Endothelial cell of umbilical vein (primary cell): ENCODE measurements around the gene B4GALNT1.

Experiments used
- CTCF ChIP-seq, 2 donors: IDR thresholded peaks; 1 replicate in 1 of 2; 2 replicates in 1 of 2; pipeline ENCODE4 v1.5.1; 2011; ENCODE audit warnings: low read length in 2 of 2, mild to moderate bottlenecking in 2 of 2, moderate library complexity in 2 of 2, control low read depth in 1 of 2, inconsistent platforms in 1 of 2, low read depth in 1 of 2; ENCODE audit not compliant: insufficient read depth in 1 of 2; ENCODE audit errors: extremely low read depth in 1 of 2
- EZH2 ChIP-seq: IDR thresholded peaks from 2 replicates; pipeline ENCODE4 v1.6.1; 2012; ENCODE audit warnings: borderline replicate concordance, low read depth, mild to moderate bottlenecking, moderate library complexity, low read length, inconsistent platforms; ENCODE audit not compliant: severe bottlenecking
- FOS ChIP-seq: IDR thresholded peaks from 2 replicates; pipeline ENCODE4 v1.6.1; 2011; ENCODE audit warnings: mild to moderate bottlenecking, low read length, moderate library complexity, borderline replicate concordance; ENCODE audit not compliant: insufficient read depth
- MYC ChIP-seq: IDR thresholded peaks from one replicate; pipeline ENCODE4 v1.6.1; 2011; ENCODE audit warnings: mild to moderate bottlenecking, low read depth, low read length
- POLR2A ChIP-seq: IDR thresholded peaks from 2 replicates; pipeline ENCODE4 v1.6.1; 2012; ENCODE audit warnings: low read depth, mild to moderate bottlenecking, control low read depth, low read length
- POLR2AphosphoS5 ChIP-seq: IDR thresholded peaks from 2 replicates; pipeline ENCODE4 v1.6.1; 2012; ENCODE audit warnings: low read depth, mild to moderate bottlenecking, control low read depth, low read length, moderate library complexity; ENCODE audit not compliant: insufficient read depth

DNA sequence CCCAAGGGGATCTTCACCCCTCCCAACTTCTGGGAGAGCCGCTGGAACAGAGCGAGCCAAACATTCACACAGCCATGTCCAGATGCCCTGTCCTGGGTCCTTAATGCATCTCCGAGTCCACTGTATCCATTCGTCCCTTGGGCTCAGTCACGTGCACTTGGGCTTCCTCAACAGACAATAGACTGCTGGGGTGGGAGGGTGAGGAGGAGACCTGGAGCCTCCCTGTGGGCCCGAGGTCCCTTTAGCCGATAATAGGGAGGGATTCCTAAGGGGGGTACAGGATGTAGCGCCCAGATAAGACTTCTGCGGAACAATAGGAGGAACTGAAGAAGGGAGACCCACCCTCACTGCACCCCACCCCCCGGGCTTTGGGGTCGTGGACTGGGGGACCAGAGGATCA is 15.1 kb downstream of the B4GALNT1 start:
- no peak for TF ChIP-seq POLR2A
- TF ChIP-seq CTCF (IDR thresholded peaks at IDR 0.05; ENCODE audit: extremely low read depth in 1 of 2, insufficient read depth in 1 of 2, low read depth in 1 of 2, low read length in 2 of 2): no peak
- TF ChIP-seq MYC: no peak
- TF ChIP-seq FOS: no peak
- no peak for TF ChIP-seq EZH2
- no peak for TF ChIP-seq POLR2AphosphoS5
